SK-N-MC (cell line): ENCODE results near the gene WDR20.

ENCODE experiments used
- DNase-seq: peaks from one replicate; pipeline ENCODE4 v3.0.0-alpha.2; 2011; ENCODE audit warnings: low read depth, low spot score
- H3K27ac ChIP-seq: fragments of 200-600 bp; sonication (generic); 2 replicates; pipeline ENCODE4 v1.5.1; 2016; ENCODE audit warnings: mixed run types
- H3K36me3 ChIP-seq: fragments of 200-600 bp; sonication (generic); 2 replicates; pipeline ENCODE4 v1.6.1; 2017; ENCODE audit warnings: antibody characterized with exemption, low read length, mixed read lengths; ENCODE audit not compliant: insufficient read depth
- H3K4me3 ChIP-seq: fragments of 200-600 bp; sonication (generic); 2 replicates; pipeline ENCODE4 v1.5.1; 2016
- H3K9ac ChIP-seq: fragments of 200-600 bp; sonication (generic); 2 replicates; pipeline ENCODE4 v1.8.0; 2017; ENCODE audit warnings: mixed run types, mixed read lengths; ENCODE audit not compliant: insufficient read length
- H3K9me3 ChIP-seq: fragments of 200-600 bp; sonication (generic); 2 replicates; pipeline ENCODE4 v1.6.1; 2017; ENCODE audit warnings: low read depth, mild to moderate bottlenecking, antibody characterized with exemption, low read length, moderate library complexity, mixed read lengths
- EZH2 ChIP-seq: fragments of 200-600 bp; sonication (generic); IDR thresholded peaks from one replicate; pipeline ENCODE4 v1.6.1; 2017; ENCODE audit warnings: antibody characterized with exemption
- FOXP2 ChIP-seq: optimal IDR thresholded peaks from 2 replicates; pipeline ENCODE3; 2011; ENCODE audit warnings: mild to moderate bottlenecking, moderate library complexity; ENCODE audit not compliant: insufficient read depth; ENCODE audit errors: extremely low read length, control extremely low read depth
- POLR2AphosphoS5 ChIP-seq: IDR thresholded peaks from 2 replicates; pipeline ENCODE4 v1.6.1; 2012; ENCODE audit warnings: mild to moderate bottlenecking, low read depth, low read length, borderline replicate concordance

WDR20 gene

DNA sequence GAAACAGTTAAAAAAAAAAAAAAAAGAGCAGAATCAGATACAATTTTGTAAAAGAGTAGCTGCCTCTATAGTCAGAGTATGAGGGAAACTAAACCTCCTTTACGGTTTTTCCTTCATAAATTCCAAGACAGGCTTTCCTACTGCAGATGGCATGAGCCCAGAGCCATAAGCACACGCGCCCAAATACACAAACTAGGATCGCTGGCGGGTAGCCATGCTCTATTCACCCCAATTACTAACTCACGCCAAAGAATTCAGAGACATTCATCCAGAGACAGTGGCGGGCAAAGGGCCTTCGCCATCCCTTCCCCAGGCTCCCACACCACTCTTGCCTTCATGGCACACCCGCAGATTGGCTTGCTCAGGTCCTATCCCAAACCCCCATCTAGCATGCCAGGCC lies 117.0 kb downstream of the WDR20 start:
- Histone ChIP-seq H3K9me3 (no peaks in the 10 kb centered on the region), H3K36me3 (no peaks in the 10 kb centered on the region), H3K9ac (no peak overlapping the region), H3K27ac (no peak overlapping the region), H3K4me3 (no peak overlapping the region)
- no peak for DNase-seq
- no peak for TF ChIP-seq FOXP2
- TF ChIP-seq POLR2AphosphoS5: no peak

DNA sequence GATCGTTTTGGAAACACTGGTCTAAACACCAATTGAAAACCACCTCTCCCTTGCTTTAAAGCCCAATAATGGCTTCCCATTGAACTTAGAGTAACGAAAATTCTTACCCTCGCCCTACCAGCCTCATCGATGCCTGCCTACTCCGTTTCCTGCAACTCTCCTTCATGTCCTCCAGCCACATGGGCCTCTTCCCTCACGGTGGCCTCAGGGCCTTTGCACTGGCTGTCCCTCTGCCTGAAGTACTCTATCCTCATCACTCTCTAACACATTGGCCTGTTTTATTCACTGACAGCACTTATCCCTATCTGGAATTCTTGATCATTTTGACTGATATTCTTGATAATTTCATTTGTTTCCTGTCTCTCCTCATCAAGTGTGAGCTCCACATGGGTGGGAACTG lies 118.4 kb downstream of the WDR20 start:
- TF ChIP-seq FOXP2 (no peak), POLR2AphosphoS5 (no peak), EZH2 (no peak)
- no peak overlapping the region for H3K27ac ChIP-seq
- no peak for DNase-seq
- H3K9ac ChIP-seq: no peak overlapping the region
- H3K9me3 ChIP-seq: no peaks in the 10 kb centered on the region
- H3K36me3 ChIP-seq: no peaks in the 10 kb centered on the region
- no peak overlapping the region for H3K4me3 ChIP-seq
